Measurements from ENCODE around the gene DOCK4. TPM values are rescaled to one million over a fixed set of nuclear protein-coding genes. Genes with fewer than 3 reads are reported as not detected.

The DOCK4 gene
- total RNA-seq, 4 donors from 2014 or later = 6.4 to 20.5 (median 9.7) TPM

GRCh38 chr7:111762799-111763198 is 443.4 kb downstream of the DOCK4 start:
- Histone ChIP-seq H3K36me3 (peaks cover 9% of the 10 kb centered on the region), H3K4me3 (no peak overlapping the region), H3K27ac (no peak overlapping the region), H3K4me1 (peaks cover 5% of the 10 kb centered on the region), H3K27me3 (no peaks in the 10 kb centered on the region), H3K9me3 (no peaks in the 10 kb centered on the region)
- no peak for TF ChIP-seq POLR2AphosphoS5 (IDR thresholded peaks at IDR 0.05)
- no peak for TF ChIP-seq CTCF (IDR thresholded peaks at IDR 0.05)
- no peak for TF ChIP-seq POLR2A (IDR thresholded peaks at IDR 0.05)
- TF ChIP-seq EP300 (IDR thresholded peaks at IDR 0.05) = no peak
- DNase-seq (ENCODE audit: low spot score in 2 of 2) = no peak
- WGBS = 83% methylated on average over 5 of the region's 5 CpGs

GRCh38 chr7:111762211-111762610 is 444.0 kb downstream of the DOCK4 start:
- TF ChIP-seq EP300 (IDR thresholded peaks at IDR 0.05) (no peak), POLR2AphosphoS5 (IDR thresholded peaks at IDR 0.05) (no peak), CTCF (IDR thresholded peaks at IDR 0.05) (no peak), POLR2A (IDR thresholded peaks at IDR 0.05) (no peak)
- Histone ChIP-seq H3K4me1 (peaks cover 5% of the 10 kb centered on the region), H3K9me3 (no peaks in the 10 kb centered on the region), H3K4me3 (no peak overlapping the region), H3K36me3 (peaks cover 9% of the 10 kb centered on the region), H3K27ac (no peak overlapping the region), H3K27me3 (no peaks in the 10 kb centered on the region)
- DNase-seq (ENCODE audit: low spot score in 2 of 2) = no peak

GRCh38 chr7:111760043-111760442 is 446.2 kb downstream of the DOCK4 start:
- Histone ChIP-seq H3K4me1 (no peaks in the 10 kb centered on the region), H3K27me3 (no peaks in the 10 kb centered on the region), H3K9me3 (no peaks in the 10 kb centered on the region), H3K4me3 (no peak overlapping the region), H3K27ac (no peak overlapping the region), H3K36me3 (peaks cover 9% of the 10 kb centered on the region)
- 72% methylated on average over 8 of the region's 8 CpGs for WGBS
- DNase-seq (ENCODE audit: low spot score in 2 of 2) = no peak
- TF ChIP-seq POLR2A (IDR thresholded peaks at IDR 0.05) = no peak

GRCh38 chr7:111758332-111758731 is 447.9 kb downstream of the DOCK4 start:
- DNase-seq (ENCODE audit: low spot score in 2 of 2) = no peak
- no peak overlapping the region for H3K27ac ChIP-seq
- H3K36me3 ChIP-seq = peaks cover 9% of the 10 kb centered on the region
- H3K27me3 ChIP-seq = no peaks in the 10 kb centered on the region
- 87% methylated on average over 5 of the region's 5 CpGs for WGBS
- no peak overlapping the region for H3K4me3 ChIP-seq
- H3K4me1 ChIP-seq = no peaks in the 10 kb centered on the region
- no peaks in the 10 kb centered on the region for H3K9me3 ChIP-seq
- no peak for TF ChIP-seq POLR2A (IDR thresholded peaks at IDR 0.05)
- no peak for TF ChIP-seq EP300 (IDR thresholded peaks at IDR 0.05)

- 66% methylated on average over 11 of the region's 11 CpGs for WGBS
- TF ChIP-seq POLR2AphosphoS5 (IDR thresholded peaks at IDR 0.05) (no peak), EP300 (IDR thresholded peaks at IDR 0.05) (no peak), CTCF (IDR thresholded peaks at IDR 0.05) (no peak), POLR2A (IDR thresholded peaks at IDR 0.05) (no peak)
- peak in 1 of 2 donors; percentile 79 for DNase-seq (ENCODE audit: low spot score in 2 of 2)
- H3K27ac ChIP-seq = peak overlapping the region; percentile 34
- no peaks in the 10 kb centered on the region for H3K27me3 ChIP-seq
- H3K36me3 ChIP-seq = peaks cover 9% of the 10 kb centered on the region
- no peak overlapping the region for H3K4me3 ChIP-seq
- no peaks in the 10 kb centered on the region for H3K9me3 ChIP-seq
- no peaks in the 10 kb centered on the region for H3K4me1 ChIP-seq
Observed at GRCh38 chr7:111756687-111757178, 449.5 kb downstream of the DOCK4 start.

- Histone ChIP-seq H3K4me1 (no peaks in the 10 kb centered on the region), H3K27me3 (no peaks in the 10 kb centered on the region), H3K9me3 (no peaks in the 10 kb centered on the region), H3K4me3 (no peak overlapping the region), H3K27ac (no peak overlapping the region), H3K36me3 (peaks cover 9% of the 10 kb centered on the region)
- no peak for TF ChIP-seq POLR2AphosphoS5 (IDR thresholded peaks at IDR 0.05)
- no peak for TF ChIP-seq CTCF (IDR thresholded peaks at IDR 0.05)
- 96% methylated on average over 6 of the region's 6 CpGs for WGBS
- DNase-seq (ENCODE audit: low spot score in 2 of 2) = no peak
Observed at GRCh38 chr7:111755383-111755782, 450.8 kb downstream of the DOCK4 start.
